ENCODE data around the gene TEX29.

The TEX29 gene

DNA sequence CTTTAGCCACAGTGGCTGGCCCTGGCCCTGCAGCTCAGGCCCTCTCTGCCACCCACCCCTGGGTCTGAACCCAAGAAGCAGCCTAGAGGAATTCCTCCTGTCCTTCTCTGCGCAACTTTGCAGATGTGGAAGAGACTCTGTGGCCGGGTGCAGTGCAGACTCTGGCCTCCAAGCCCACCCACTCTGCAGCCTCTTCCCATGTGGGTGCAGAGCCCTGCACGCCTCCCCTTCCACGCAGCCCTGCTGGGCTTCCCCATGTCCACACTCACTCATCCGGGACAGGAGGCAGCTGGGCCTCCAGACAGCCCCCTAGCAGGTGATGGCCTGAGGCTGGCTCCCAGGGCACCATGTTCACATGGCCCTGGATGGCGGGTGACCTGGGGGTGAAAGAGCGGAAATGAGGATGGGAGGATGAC is 2.5 kb downstream of the TEX29 start:
- no peak for DNase-seq (ENCODE audit: low spot score)
- TF ChIP-seq, protein P1, sequence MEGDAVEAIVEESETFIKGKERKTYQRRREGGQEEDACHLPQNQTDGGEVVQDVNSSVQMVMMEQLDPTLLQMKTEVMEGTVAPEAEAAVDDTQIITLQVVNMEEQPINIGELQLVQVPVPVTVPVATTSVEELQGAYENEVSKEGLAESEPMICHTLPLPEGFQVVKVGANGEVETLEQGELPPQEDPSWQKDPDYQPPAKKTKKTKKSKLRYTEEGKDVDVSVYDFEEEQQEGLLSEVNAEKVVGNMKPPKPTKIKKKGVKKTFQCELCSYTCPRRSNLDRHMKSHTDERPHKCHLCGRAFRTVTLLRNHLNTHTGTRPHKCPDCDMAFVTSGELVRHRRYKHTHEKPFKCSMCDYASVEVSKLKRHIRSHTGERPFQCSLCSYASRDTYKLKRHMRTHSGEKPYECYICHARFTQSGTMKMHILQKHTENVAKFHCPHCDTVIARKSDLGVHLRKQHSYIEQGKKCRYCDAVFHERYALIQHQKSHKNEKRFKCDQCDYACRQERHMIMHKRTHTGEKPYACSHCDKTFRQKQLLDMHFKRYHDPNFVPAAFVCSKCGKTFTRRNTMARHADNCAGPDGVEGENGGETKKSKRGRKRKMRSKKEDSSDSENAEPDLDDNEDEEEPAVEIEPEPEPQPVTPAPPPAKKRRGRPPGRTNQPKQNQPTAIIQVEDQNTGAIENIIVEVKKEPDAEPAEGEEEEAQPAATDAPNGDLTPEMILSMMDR (IDR thresholded peaks at IDR 0.05; ENCODE audit: extremely low read depth, missing control alignments) = no peak

DNA sequence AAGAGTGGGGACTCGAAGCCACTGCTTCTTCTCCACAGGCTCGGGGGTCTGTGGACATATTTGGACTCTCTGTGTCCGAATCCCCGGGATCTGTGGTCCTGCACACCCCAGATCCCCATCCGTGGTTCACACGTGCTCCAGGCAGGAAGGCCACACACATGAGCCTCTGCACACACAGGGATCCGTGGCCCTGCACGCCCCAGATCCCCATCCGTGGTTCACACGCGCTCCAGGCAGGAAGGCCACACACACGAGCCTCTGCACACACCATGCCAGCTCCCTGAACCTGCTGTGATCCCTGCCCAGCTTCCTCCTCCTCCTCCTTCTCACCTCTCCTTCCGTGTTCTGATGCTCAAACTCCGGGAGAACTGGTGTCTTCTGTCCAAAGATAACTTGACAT is 3.1 kb downstream of the TEX29 start:
- no peak for DNase-seq (ENCODE audit: low spot score)

DNA sequence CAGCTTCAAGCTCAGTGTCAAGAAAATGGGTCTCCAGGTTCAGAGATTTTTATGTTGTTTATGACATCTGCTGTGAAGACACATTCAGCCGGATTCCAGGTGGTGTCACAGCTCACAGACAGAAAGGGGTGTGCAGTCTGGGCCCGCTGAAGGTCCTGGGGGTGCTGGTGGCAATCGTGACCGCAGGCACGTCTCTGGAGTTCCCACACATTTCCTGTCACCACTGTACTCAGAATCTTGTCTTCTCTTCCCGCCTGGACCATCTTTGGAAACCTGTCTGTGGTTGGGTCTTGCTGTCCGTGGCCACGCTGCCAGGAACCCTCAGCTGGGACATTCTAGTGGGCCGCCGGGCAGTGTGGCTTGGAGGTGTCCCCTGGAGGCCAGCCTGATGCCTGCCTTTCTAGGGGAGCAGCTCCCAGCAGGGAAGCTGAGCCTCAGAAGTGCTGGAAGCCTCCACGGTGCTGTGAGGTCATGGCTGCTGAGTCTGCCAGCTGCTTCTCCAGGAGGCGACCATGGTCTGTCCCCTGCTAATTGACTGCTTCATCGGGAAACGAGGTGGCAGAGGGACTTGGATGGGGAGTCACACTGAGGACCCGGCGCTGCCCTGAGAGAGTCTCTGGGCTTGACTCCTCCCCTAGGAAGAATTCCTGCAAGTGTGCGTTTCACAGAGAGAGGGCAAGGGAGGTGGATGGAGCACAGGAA is 3.7 kb downstream of the TEX29 start:
- DNase-seq (ENCODE audit: low spot score) = no peak
- TF ChIP-seq, protein P1 (IDR thresholded peaks at IDR 0.05; ENCODE audit: extremely low read depth, missing control alignments) = no peak

More for the DNA sequence above, 3.1 kb downstream of the TEX29 start:
- TF ChIP-seq, protein P1 (IDR thresholded peaks at IDR 0.05; ENCODE audit: extremely low read depth, missing control alignments) = no peak

DNA sequence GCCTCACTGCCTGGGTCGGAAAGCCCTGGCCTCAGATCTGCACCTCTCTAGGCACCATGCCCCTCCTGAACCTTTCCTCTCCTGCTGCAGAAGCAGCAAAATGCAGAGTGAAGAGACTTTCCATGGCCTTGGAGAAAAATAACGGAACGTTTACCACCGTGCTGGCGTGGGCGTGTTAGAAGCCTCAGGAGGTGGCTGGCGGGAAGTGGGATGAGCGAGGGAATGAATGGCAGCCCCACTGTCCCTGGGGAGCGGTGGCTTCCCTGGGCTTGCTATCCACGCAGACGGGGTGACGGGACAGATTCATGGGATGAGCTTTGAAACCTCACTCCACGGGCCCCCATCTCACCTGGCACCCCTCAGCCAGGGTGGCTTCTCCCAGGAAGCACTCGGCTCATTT is 4.3 kb downstream of the TEX29 start:
- DNase-seq (ENCODE audit: low spot score) = no peak
- TF ChIP-seq, protein P1 (IDR thresholded peaks at IDR 0.05; ENCODE audit: extremely low read depth, missing control alignments) = no peak

DNA sequence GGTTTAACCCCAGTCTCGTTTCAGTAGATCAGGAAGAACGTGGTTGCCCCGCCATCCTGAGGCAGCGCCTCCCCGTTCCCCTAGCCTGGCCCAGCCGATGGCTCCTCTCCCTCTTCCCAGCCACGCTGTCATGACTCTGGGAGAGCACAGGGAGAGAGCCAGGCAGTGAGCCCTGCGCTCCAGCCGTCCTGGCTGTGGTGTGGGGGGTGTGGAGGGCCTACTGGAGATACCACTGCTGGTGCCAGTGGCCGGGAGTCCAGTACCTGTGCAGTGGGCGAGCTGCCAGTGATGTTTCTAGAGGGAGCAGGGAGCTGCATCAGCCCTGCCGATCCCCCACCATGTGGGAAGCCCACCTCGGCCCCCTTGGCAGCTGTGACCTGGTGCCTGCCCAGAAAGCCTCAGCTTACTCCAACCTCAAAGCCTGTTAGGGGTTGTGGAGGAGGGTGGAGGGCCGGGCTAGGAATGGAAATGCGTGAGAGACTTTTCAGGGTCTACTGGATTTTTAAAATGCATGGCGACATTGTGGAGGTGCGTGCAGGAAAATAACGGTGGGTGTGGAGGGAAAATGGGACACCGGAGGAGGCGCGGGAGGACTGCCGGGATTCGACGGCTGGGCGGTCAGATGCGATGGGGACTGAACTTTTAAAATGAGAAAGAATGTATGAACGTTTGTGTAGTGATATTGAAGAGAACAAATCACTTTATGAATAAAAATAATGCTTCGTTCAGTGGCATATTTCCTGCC is 4.9 kb downstream of the TEX29 start:
- DNase-seq (ENCODE audit: low spot score) = no peak
- TF ChIP-seq, protein P1 (IDR thresholded peaks at IDR 0.05; ENCODE audit: extremely low read depth, missing control alignments) = no peak

DNA sequence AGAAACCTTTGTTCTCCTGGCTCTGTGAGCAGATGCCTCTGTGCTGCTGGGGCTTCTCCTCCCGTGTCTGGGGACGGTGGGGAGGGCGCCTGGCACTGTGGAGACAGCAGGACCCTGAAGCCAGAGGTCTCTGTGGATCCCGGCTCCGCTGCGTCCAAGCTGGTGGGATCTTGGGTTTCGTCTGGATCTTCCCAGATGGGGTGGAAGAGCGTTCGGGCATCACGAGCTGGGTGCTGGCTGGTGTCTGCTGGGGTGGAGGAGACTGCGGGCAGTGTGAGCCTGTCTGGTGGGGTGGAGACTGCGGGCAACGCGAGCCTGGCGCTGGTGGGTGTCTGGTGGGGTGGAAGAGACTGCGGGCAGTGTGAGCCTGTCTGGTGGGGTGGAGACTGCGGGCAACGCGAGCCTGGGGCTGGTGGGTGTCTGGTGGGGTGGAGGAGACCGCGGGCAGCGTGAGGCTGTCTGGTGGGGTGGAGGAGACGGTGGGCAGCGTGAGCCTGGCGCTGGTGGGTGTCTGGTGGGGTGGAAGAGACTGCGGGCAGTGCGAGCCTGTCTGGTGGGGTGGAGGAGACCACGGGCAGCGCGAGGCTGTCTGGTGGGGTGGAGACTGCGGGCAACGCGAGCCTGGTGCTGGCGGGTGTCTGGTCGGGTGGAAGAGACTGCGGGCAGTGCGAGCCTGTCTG is 5.6 kb downstream of the TEX29 start:
- TF ChIP-seq, protein P1 (IDR thresholded peaks at IDR 0.05; ENCODE audit: extremely low read depth, missing control alignments) = no peak
- no peak for DNase-seq (ENCODE audit: low spot score)

DNA sequence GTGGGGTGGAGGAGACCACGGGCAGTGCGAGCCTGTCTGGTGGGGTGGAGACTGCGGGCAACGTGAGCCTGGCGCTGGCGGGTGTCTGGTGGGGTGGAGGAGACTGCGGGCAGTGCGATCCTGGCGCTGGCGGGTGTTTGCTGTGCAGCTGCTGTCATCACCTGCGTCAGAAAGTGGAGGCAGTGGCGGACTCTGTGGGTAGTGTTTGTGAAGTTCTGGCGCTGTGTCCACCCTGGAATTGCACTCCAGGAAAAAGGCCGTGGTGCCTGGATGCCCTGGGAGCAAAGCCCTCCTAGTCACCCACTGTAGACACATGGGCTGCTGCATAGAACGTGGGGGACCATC is 6.2 kb downstream of the TEX29 start:
- TF ChIP-seq, protein P1 (IDR thresholded peaks at IDR 0.05; ENCODE audit: extremely low read depth, missing control alignments) = no peak

More for the DNA sequence above, 6.2 kb downstream of the TEX29 start:
- no peak for DNase-seq (ENCODE audit: low spot score)

All from GM20000 (cell line).